Measurements from ENCODE around the gene PITPNC1. TPM values are rescaled to one million over a fixed set of nuclear protein-coding genes. Genes with fewer than 3 reads are reported as not detected.

PITPNC1 gene
- total and polyA plus RNA-seq, 12 donors, result 4.9 to 33.0 (median 14.0) TPM

- Histone ChIP-seq H3K27me3 (no peaks in the 10 kb centered on the region), H3K9me3 (replicated peaks in 1 of 3) (no peaks in the 10 kb centered on the region), H3K4me1 (replicated peaks in 1 of 2) (peaks cover 0 to 11% of the 10 kb centered on the region in 2 donors), H3K4me3 (no peak overlapping the region), H3K36me3 (replicated peaks in 1 of 2) (no peaks in the 10 kb centered on the region), H3K27ac (no peak overlapping the region)
- no peak for DNase-seq
- intact Hi-C loops (cut with DNase I), result no loop called here
- 91 to 95% (median 92%) methylated on average over 3 of the region's 3 CpGs for WGBS, 4 donors
- TF ChIP-seq, protein P1, sequence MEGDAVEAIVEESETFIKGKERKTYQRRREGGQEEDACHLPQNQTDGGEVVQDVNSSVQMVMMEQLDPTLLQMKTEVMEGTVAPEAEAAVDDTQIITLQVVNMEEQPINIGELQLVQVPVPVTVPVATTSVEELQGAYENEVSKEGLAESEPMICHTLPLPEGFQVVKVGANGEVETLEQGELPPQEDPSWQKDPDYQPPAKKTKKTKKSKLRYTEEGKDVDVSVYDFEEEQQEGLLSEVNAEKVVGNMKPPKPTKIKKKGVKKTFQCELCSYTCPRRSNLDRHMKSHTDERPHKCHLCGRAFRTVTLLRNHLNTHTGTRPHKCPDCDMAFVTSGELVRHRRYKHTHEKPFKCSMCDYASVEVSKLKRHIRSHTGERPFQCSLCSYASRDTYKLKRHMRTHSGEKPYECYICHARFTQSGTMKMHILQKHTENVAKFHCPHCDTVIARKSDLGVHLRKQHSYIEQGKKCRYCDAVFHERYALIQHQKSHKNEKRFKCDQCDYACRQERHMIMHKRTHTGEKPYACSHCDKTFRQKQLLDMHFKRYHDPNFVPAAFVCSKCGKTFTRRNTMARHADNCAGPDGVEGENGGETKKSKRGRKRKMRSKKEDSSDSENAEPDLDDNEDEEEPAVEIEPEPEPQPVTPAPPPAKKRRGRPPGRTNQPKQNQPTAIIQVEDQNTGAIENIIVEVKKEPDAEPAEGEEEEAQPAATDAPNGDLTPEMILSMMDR (IDR thresholded peaks at IDR 0.05), result no peak
- TF ChIP-seq POLR2A (IDR thresholded peaks at IDR 0.05), result no peak
These were observed 125.1 kb downstream of the PITPNC1 start for GRCh38 chr17:67502151-67502550.

- Histone ChIP-seq H3K4me3 (no peak overlapping the region), H3K27me3 (no peaks in the 10 kb centered on the region), H3K36me3 (replicated peaks in 1 of 2) (no peaks in the 10 kb centered on the region), H3K4me1 (replicated peaks in 1 of 2) (peaks cover 0 to 11% of the 10 kb centered on the region in 2 donors), H3K27ac (no peak overlapping the region), H3K9me3 (replicated peaks in 1 of 3) (no peaks in the 10 kb centered on the region)
- intact Hi-C loops (cut with DNase I), result no loop called here
- 32 to 50% (median 46%) methylated on average over 1 of the region's 1 CpG for WGBS, 4 donors
- no peak for TF ChIP-seq POLR2A (IDR thresholded peaks at IDR 0.05)
- TF ChIP-seq, protein P1 (IDR thresholded peaks at IDR 0.05), result no peak
- DNase-seq, result peak; percentile 52 to 72 (median 55)
These were observed 126.1 kb downstream of the PITPNC1 start for GRCh38 chr17:67503184-67503583.

DNA sequence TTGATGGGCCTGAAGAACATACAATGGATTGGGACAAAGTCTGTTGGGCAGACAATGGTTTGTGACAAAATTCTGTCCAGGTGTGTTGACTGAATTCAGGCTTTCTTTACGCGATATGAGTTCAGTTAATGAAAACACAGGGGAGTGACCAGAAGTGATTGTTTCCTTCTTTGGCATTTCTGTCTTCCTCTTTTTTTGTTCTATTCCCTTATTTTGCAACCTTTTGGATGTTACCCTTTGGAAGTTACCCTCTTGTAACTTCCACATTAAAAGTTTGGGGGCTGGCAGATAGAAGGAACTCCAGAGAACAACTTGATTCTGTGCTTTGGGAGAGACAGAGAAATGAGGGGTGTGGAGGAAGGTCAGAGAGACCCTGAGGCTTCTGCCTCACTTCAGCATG, 126.7 kb downstream of the PITPNC1 start:
- peaks cover 0 to 11% of the 10 kb centered on the region in 2 donors for H3K4me1 ChIP-seq (replicated peaks in 1 of 2)
- intact Hi-C loops (cut with DNase I), result no loop called here
- no peaks in the 10 kb centered on the region for H3K27me3 ChIP-seq
- TF ChIP-seq POLR2A (IDR thresholded peaks at IDR 0.05), result no peak
- TF ChIP-seq, protein P1 (IDR thresholded peaks at IDR 0.05), result no peak
- DNase-seq, result no peak
- H3K36me3 ChIP-seq (replicated peaks in 1 of 2), result no peaks in the 10 kb centered on the region
- H3K4me3 ChIP-seq, result no peak overlapping the region
- no peaks in the 10 kb centered on the region for H3K9me3 ChIP-seq (replicated peaks in 1 of 3)
- no peak overlapping the region for H3K27ac ChIP-seq
- WGBS, 4 donors, result 39 to 69% (median 63%) methylated on average over 2 of the region's 2 CpGs

- no peaks in the 10 kb centered on the region for H3K27me3 ChIP-seq
- H3K4me1 ChIP-seq (replicated peaks in 1 of 2), result peaks cover 0 to 10% of the 10 kb centered on the region in 2 donors
- 70 to 83% (median 74%) methylated on average over 2 of the region's 2 CpGs for WGBS, 4 donors
- DNase-seq, result no peak
- no peaks in the 10 kb centered on the region for H3K36me3 ChIP-seq (replicated peaks in 1 of 2)
- no peak overlapping the region for H3K27ac ChIP-seq
- intact Hi-C loops (cut with DNase I), result no loop called here
- no peak for TF ChIP-seq POLR2A (IDR thresholded peaks at IDR 0.05)
- TF ChIP-seq, protein P1 (IDR thresholded peaks at IDR 0.05), result no peak
- H3K4me3 ChIP-seq, result no peak overlapping the region
- H3K9me3 ChIP-seq (replicated peaks in 1 of 3), result no peaks in the 10 kb centered on the region
These were observed 127.1 kb downstream of the PITPNC1 start for GRCh38 chr17:67504182-67504581.

Measured in adrenal gland (tissue), 12 donors.